ENCODE data around the gene RASL10B.

RASL10B gene

GRCh38 chr17:35708951-35709350, 22.5 kb upstream of the RASL10B start:
- Histone ChIP-seq H3K9ac (no peak overlapping the region), H3K4me3 (ENCODE audit: low read depth, low read length) (no peak overlapping the region), H3K4me1 (peaks cover 27% of the 10 kb centered on the region), H3K27ac (no peak overlapping the region), H3K79me2 (peaks cover 7% of the 10 kb centered on the region), H3K4me2 (ENCODE audit: low read length) (peak overlapping the region; percentile 36), H3K9me3 (ENCODE audit: control insufficient read depth, low read length) (no peaks in the 10 kb centered on the region), H2AFZ (no peak overlapping the region), H3K27me3 (ENCODE audit: control insufficient read depth, insufficient read depth, low read length) (no peaks in the 10 kb centered on the region), H3K36me3 (ENCODE audit: control insufficient read depth, insufficient read depth, low read length) (no peaks in the 10 kb centered on the region)
- TF ChIP-seq CTCF (IDR thresholded peaks at IDR 0.05): no peak

GRCh38 chr17:35709874-35710273, 21.6 kb upstream of the RASL10B start:
- H3K9ac ChIP-seq: no peak overlapping the region

DNA sequence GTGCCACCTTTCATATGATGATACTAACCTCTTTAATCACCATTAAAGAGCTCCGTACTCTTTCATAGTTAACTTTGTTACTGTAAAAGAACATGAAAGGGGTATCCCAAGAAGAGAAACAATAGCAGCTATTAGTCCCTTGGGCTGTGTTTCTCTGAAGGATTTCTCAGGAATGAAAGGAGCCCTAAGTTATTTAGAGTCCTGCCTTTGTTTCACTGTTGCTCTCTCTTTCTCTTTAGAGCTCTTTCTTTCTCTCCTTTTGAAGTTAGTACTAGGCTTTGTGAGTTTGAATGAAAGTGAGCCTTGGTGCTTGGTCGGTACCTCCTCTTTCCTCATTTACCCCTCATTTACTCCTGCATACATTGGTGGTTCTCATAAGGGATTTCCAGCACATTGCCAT, 20.5 kb upstream of the RASL10B start:
- no peak overlapping the region for H3K4me3 ChIP-seq (ENCODE audit: low read depth, low read length)
- no peak overlapping the region for H3K9ac ChIP-seq
- no peaks in the 10 kb centered on the region for H3K36me3 ChIP-seq (ENCODE audit: control insufficient read depth, insufficient read depth, low read length)
- H3K27me3 ChIP-seq (ENCODE audit: control insufficient read depth, insufficient read depth, low read length): no peaks in the 10 kb centered on the region
- peaks cover 2% of the 10 kb centered on the region for H3K79me2 ChIP-seq
- H3K27ac ChIP-seq: no peak overlapping the region
- no peak overlapping the region for H2AFZ ChIP-seq
- no peak overlapping the region for H3K4me2 ChIP-seq (ENCODE audit: low read length)
- no peaks in the 10 kb centered on the region for H3K9me3 ChIP-seq (ENCODE audit: control insufficient read depth, low read length)
- TF ChIP-seq CTCF (IDR thresholded peaks at IDR 0.05): no peak
- H3K4me1 ChIP-seq: peaks cover 37% of the 10 kb centered on the region

More at GRCh38 chr17:35709874-35710273, 21.6 kb upstream of the RASL10B start:
- Histone ChIP-seq H3K79me2 (peaks cover 2% of the 10 kb centered on the region), H3K27ac (no peak overlapping the region), H3K4me2 (ENCODE audit: low read length) (no peak overlapping the region), H3K27me3 (ENCODE audit: control insufficient read depth, insufficient read depth, low read length) (no peaks in the 10 kb centered on the region), H3K4me3 (ENCODE audit: low read depth, low read length) (no peak overlapping the region), H2AFZ (no peak overlapping the region), H3K36me3 (ENCODE audit: control insufficient read depth, insufficient read depth, low read length) (no peaks in the 10 kb centered on the region), H3K9me3 (ENCODE audit: control insufficient read depth, low read length) (no peaks in the 10 kb centered on the region), H3K4me1 (peaks cover 32% of the 10 kb centered on the region)
- no peak for TF ChIP-seq CTCF (IDR thresholded peaks at IDR 0.05)

GRCh38 chr17:35713069-35713728, 18.2 kb upstream of the RASL10B start:
- no peaks in the 10 kb centered on the region for H3K36me3 ChIP-seq (ENCODE audit: control insufficient read depth, insufficient read depth, low read length)
- H3K27me3 ChIP-seq (ENCODE audit: control insufficient read depth, insufficient read depth, low read length): no peaks in the 10 kb centered on the region
- H2AFZ ChIP-seq: no peak overlapping the region
- H3K4me2 ChIP-seq (ENCODE audit: low read length): peak overlapping the region; percentile 9
- H3K4me3 ChIP-seq (ENCODE audit: low read depth, low read length): no peak overlapping the region
- TF ChIP-seq CTCF (IDR thresholded peaks at IDR 0.05): no peak
- H3K9me3 ChIP-seq (ENCODE audit: control insufficient read depth, low read length): no peaks in the 10 kb centered on the region
- peak overlapping the region; percentile 12 for H3K27ac ChIP-seq
- H3K9ac ChIP-seq: no peak overlapping the region
- peaks cover 47% of the 10 kb centered on the region for H3K4me1 ChIP-seq
- no peaks in the 10 kb centered on the region for H3K79me2 ChIP-seq

DNA sequence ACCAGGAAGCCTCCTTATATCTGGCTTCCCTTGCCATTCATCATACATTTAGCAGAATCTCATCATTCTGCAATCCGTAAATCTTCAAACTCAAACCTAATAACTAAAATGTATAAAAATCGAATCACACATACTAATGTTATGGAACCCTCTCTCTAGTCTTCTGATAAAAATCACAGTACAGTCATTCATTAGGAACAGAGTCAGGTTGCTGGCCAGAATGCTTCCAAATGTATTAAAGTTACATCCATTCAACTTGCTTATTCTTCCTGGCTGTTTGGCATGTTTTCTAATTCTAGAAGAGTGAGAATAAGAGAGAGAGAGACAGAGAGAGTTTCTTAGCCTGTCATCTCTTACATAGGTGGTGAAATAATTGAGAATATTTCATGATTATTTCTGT, 16.5 kb upstream of the RASL10B start:
- H3K79me2 ChIP-seq: no peaks in the 10 kb centered on the region
- H3K27me3 ChIP-seq (ENCODE audit: control insufficient read depth, insufficient read depth, low read length): no peaks in the 10 kb centered on the region
- no peak overlapping the region for H3K4me3 ChIP-seq (ENCODE audit: low read depth, low read length)
- no peak overlapping the region for H3K9ac ChIP-seq
- no peak overlapping the region for H3K27ac ChIP-seq
- H3K4me1 ChIP-seq: peaks cover 43% of the 10 kb centered on the region
- no peak overlapping the region for H2AFZ ChIP-seq
- no peak overlapping the region for H3K4me2 ChIP-seq (ENCODE audit: low read length)
- no peaks in the 10 kb centered on the region for H3K36me3 ChIP-seq (ENCODE audit: control insufficient read depth, insufficient read depth, low read length)
- H3K9me3 ChIP-seq (ENCODE audit: control insufficient read depth, low read length): no peaks in the 10 kb centered on the region
- TF ChIP-seq CTCF (IDR thresholded peaks at IDR 0.05): no peak
